ENCODE data around the gene TK2.

Gene TK2

GRCh38 chr16:66480265-66481080 lies 69.4 kb downstream of the TK2 start:
- H3K4me3 ChIP-seq (ENCODE audit: low read depth, low read length) = no peak overlapping the region
- no peak overlapping the region for H3K4me2 ChIP-seq (ENCODE audit: low read length)
- no peaks in the 10 kb centered on the region for H3K79me2 ChIP-seq
- H2AFZ ChIP-seq = no peak overlapping the region
- no peak overlapping the region for H3K27ac ChIP-seq
- no peaks in the 10 kb centered on the region for H3K9me3 ChIP-seq (ENCODE audit: control insufficient read depth, low read length)
- H3K4me1 ChIP-seq = no peaks in the 10 kb centered on the region
- no peak for TF ChIP-seq CTCF (IDR thresholded peaks at IDR 0.05)
- H3K27me3 ChIP-seq (ENCODE audit: control insufficient read depth, insufficient read depth, low read length) = no peaks in the 10 kb centered on the region
- no peaks in the 10 kb centered on the region for H3K36me3 ChIP-seq (ENCODE audit: control insufficient read depth, insufficient read depth, low read length)
- H3K9ac ChIP-seq = no peak overlapping the region

- no peaks in the 10 kb centered on the region for H3K4me1 ChIP-seq
- no peaks in the 10 kb centered on the region for H3K27me3 ChIP-seq (ENCODE audit: control insufficient read depth, insufficient read depth, low read length)
- no peaks in the 10 kb centered on the region for H3K36me3 ChIP-seq (ENCODE audit: control insufficient read depth, insufficient read depth, low read length)
- no peak overlapping the region for H3K4me2 ChIP-seq (ENCODE audit: low read length)
- no peak overlapping the region for H2AFZ ChIP-seq
- no peak overlapping the region for H3K9ac ChIP-seq
- H3K4me3 ChIP-seq (ENCODE audit: low read depth, low read length) = no peak overlapping the region
- H3K9me3 ChIP-seq (ENCODE audit: control insufficient read depth, low read length) = no peaks in the 10 kb centered on the region
- no peaks in the 10 kb centered on the region for H3K79me2 ChIP-seq
- no peak for TF ChIP-seq CTCF (IDR thresholded peaks at IDR 0.05)
- no peak overlapping the region for H3K27ac ChIP-seq
Measured at GRCh38 chr16:66479661-66480264, 70.2 kb downstream of the TK2 start.

- peak; percentile 76 for TF ChIP-seq CTCF (IDR thresholded peaks at IDR 0.05)
- Histone ChIP-seq H3K4me1 (no peaks in the 10 kb centered on the region), H3K4me2 (ENCODE audit: low read length) (no peak overlapping the region), H2AFZ (no peak overlapping the region), H3K27me3 (ENCODE audit: control insufficient read depth, insufficient read depth, low read length) (no peaks in the 10 kb centered on the region), H3K9me3 (ENCODE audit: control insufficient read depth, low read length) (no peaks in the 10 kb centered on the region), H3K27ac (no peak overlapping the region), H3K4me3 (ENCODE audit: low read depth, low read length) (no peak overlapping the region), H3K36me3 (ENCODE audit: control insufficient read depth, insufficient read depth, low read length) (no peaks in the 10 kb centered on the region), H3K9ac (no peak overlapping the region), H3K79me2 (no peaks in the 10 kb centered on the region)
Measured at GRCh38 chr16:66478733-66479511, 71.0 kb downstream of the TK2 start.

- Histone ChIP-seq H3K79me2 (no peaks in the 10 kb centered on the region), H3K4me1 (no peaks in the 10 kb centered on the region), H3K4me2 (ENCODE audit: low read length) (no peak overlapping the region), H3K27ac (no peak overlapping the region), H3K36me3 (ENCODE audit: control insufficient read depth, insufficient read depth, low read length) (no peaks in the 10 kb centered on the region), H3K4me3 (ENCODE audit: low read depth, low read length) (no peak overlapping the region), H3K27me3 (ENCODE audit: control insufficient read depth, insufficient read depth, low read length) (no peaks in the 10 kb centered on the region), H3K9ac (no peak overlapping the region), H2AFZ (no peak overlapping the region), H3K9me3 (ENCODE audit: control insufficient read depth, low read length) (no peaks in the 10 kb centered on the region)
- TF ChIP-seq CTCF (IDR thresholded peaks at IDR 0.05) = no peak
Measured at GRCh38 chr16:66477028-66477515, 72.8 kb downstream of the TK2 start.
